Skeletal muscle tissue (tissue), 4 donors: ENCODE measurements around the gene DPEP2NB. TPM values are rescaled to one million over a fixed set of nuclear protein-coding genes. Genes with fewer than 3 reads are reported as not detected.
A peak's percentile ranks its signal among the peaks of the same experiment; 100 is the strongest.
"Not testable (repeated sequence)": the region's sequence is repeated elsewhere in the genome, so short reads cannot be mapped to it uniquely, and the experiment has no call there.

Source experiments
- H3K27ac ChIP-seq: one replicate; pipeline ENCODE4 v1.7.0; 2013; ENCODE audit warnings: mild to moderate bottlenecking, low read depth, low read length, inconsistent platforms
- H3K27me3 ChIP-seq, 3 donors: one replicate each; pipeline ENCODE4 v1.7.0; 2013; ENCODE audit warnings: low read length in 3 of 3; ENCODE audit not compliant: control insufficient read depth in 3 of 3, insufficient read depth in 3 of 3
- H3K36me3 ChIP-seq, 3 donors: one replicate each; pipeline ENCODE4 v1.7.0; 2013; ENCODE audit warnings: low read length in 3 of 3; ENCODE audit not compliant: control insufficient read depth in 3 of 3, insufficient read depth in 3 of 3
- H3K4me1 ChIP-seq, 3 donors: one replicate each; pipeline ENCODE4 v1.7.0; 2013; ENCODE audit warnings: low read length in 3 of 3, mild to moderate bottlenecking in 3 of 3; ENCODE audit not compliant: control insufficient read depth in 3 of 3, insufficient read depth in 3 of 3
- H3K4me3 ChIP-seq, 3 donors: one replicate each; pipeline ENCODE4 v1.7.0; 2013; ENCODE audit warnings: low read length in 3 of 3
- H3K9ac ChIP-seq, 3 donors: one replicate each; pipeline ENCODE4 v1.7.0; 2013; ENCODE audit warnings: low read length in 3 of 3, mild to moderate bottlenecking in 3 of 3, moderate library complexity in 2 of 3, low read depth in 1 of 3
- H3K9me3 ChIP-seq, 3 donors: one replicate each; pipeline ENCODE4 v1.7.0; 2013; ENCODE audit warnings: low read length in 3 of 3; ENCODE audit not compliant: control insufficient read depth in 3 of 3
- total RNA-seq: library from RNA; depleted of rRNA; stranded (reverse); fragments of >200 nt; gene quantifications from one replicate; pipeline ENCODE4 v1.2.3, GENCODE V29; 2014
- donor health status: Osteomylitis.

The DPEP2NB gene
- total RNA-seq, 1 donor from 2014 or later = not detected

DNA sequence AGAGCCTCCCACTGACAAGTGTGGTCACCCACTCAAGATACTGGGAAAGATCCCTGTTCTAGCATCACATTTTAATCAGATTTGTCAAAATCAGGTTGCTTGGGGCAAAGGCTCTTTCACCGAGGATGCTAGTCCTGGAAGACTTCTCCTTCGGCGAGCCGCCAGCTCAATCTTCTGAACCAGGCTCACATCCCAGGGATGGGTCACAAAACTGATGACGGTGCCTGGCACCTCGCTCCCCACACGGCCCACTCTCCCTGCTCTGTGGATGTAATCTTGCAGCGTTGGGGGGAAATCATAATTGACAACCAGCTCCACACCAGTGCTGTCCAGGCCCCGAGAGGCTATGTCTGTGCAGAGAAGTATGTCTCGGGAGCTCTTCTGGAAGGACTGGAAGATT is 5.8 kb upstream of the DPEP2NB start:
- Histone ChIP-seq H3K4me3 (peak overlapping the region; percentile 98 to 100 (median 99)), H3K27ac (no peak overlapping the region), H3K9ac (peak overlapping the region; percentile 17 to 99 (median 98))

DNA sequence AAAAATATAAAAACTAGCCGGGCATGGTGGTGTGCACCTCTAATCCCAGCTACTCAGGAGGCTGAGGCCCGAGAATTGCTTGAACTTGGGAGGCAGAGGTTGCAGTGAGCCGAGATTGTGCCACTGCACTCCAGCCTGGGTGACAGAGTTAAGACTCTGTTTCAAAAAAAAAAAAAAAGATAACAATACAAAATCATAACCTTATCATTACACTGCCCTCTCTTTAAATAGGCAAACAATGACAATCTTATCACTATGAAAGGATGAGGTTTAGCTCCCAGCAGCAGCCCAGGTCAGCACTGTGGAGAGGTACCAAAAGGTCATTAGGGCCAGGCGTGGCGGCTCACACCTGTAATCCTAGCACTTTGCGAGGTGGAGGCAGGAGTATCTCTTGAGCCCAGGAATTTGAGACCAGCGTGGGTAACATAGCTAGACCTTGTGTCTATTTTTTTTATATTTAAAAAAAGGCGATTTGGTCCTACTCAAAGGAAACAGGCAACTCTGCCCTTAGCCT is 3.5 kb upstream of the DPEP2NB start:
- H3K4me1 ChIP-seq = peaks cover 23 to 34% (median 25%) of the 10 kb centered on the region in 3 donors
- H3K9me3 ChIP-seq = no peaks in the 10 kb centered on the region
- no peak overlapping the region for H3K9ac ChIP-seq
- H3K27me3 ChIP-seq = no peaks in the 10 kb centered on the region
- H3K4me3 ChIP-seq = no peak overlapping the region
- H3K36me3 ChIP-seq = peaks cover 3 to 13% (median 8%) of the 10 kb centered on the region in 3 donors
- no peak overlapping the region for H3K27ac ChIP-seq

More for the DNA sequence above, 5.8 kb upstream of the DPEP2NB start:
- Histone ChIP-seq H3K36me3 (peaks cover 9 to 13% (median 12%) of the 10 kb centered on the region in 3 donors), H3K9me3 (no peaks in the 10 kb centered on the region), H3K4me1 (peaks cover 23 to 34% (median 30%) of the 10 kb centered on the region in 3 donors), H3K27me3 (no peaks in the 10 kb centered on the region)

DNA sequence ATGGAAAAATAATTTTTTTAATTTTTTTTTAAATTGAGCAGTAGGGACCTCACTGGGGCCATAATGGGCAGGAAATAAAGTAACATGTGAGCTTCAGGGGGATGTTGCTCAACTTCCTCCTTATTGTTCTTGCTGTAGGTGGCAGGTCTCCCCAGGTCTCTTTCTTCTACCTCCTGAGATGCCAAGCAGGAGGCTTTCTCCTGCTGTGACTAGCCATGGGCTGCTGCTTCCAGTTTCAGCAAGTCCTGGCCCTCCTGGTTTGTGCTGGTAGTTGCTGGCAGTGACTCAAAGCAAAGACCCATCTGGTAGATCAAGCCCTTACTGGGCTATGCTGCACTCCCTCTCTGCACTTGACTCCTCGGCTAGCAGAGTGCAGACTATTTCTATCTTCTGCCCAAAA is 2.3 kb downstream of the DPEP2NB start:
- Histone ChIP-seq H3K9ac (no peak overlapping the region), H3K27ac (no peak overlapping the region), H3K4me1 (peaks cover 3 to 7% (median 5%) of the 10 kb centered on the region in 3 donors), H3K9me3 (no peaks in the 10 kb centered on the region), H3K36me3 (no peaks in the 10 kb centered on the region), H3K4me3 (peak overlapping the region in 1 of 3 donors; percentile 7), H3K27me3 (no peaks in the 10 kb centered on the region)

DNA sequence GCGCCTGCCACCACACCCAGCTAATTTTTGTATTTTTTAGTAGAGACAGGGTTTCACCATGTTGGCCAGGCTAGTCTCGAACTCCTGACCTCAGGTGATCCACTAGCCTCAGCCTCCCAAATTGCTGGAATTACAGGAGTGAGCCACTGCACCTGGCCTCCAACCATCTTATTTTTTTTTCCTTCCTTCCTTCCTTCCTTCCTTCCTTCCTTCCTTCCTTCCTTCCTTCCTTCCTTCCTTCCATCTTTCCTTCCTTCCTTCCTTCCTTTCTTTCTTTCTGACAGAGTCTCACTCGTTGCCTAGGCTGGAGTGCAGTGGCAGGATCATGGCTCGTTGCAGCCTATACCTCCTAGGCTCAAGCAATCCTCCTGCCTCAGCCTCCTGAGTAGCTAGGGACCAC is 5.8 kb downstream of the DPEP2NB start:
- not testable (repeated sequence) for H3K27me3 ChIP-seq, H3K9me3 ChIP-seq, H3K4me1 ChIP-seq, H3K27ac ChIP-seq, H3K9ac ChIP-seq, H3K4me3 ChIP-seq, H3K36me3 ChIP-seq

DNA sequence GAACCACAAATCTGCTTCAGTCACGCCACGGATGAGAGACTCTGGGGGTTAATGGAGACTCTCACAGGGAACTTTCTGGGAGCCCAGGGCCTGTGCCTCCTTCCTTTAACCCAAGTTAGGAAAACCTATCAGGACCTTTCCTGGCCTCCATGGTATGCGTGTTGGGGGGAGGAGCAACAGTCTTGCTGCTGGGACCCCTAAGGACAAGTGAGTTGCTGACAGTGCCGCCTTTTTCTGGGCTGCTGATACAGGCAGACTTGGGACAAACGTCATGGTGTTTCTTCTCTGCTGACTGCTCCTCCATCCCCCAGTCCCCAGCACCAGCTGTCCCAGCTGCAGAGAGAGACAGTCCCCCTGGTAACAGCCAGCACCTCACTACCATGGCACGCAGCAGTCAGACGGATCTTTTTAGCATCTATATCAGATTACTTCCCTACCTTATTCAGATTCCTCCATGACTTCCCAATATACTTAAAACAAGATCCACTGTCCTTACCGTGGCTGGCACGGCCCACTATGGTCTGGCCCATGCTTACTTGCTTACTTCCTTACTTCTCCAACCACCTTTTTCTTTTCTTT is 6.5 kb downstream of the DPEP2NB start:
- Histone ChIP-seq H3K27me3 (no peaks in the 10 kb centered on the region), H3K4me1 (peaks cover 3 to 7% (median 5%) of the 10 kb centered on the region in 3 donors), H3K4me3 (no peak overlapping the region), H3K27ac (no peak overlapping the region), H3K9ac (no peak overlapping the region), H3K36me3 (no peaks in the 10 kb centered on the region), H3K9me3 (no peaks in the 10 kb centered on the region)

DNA sequence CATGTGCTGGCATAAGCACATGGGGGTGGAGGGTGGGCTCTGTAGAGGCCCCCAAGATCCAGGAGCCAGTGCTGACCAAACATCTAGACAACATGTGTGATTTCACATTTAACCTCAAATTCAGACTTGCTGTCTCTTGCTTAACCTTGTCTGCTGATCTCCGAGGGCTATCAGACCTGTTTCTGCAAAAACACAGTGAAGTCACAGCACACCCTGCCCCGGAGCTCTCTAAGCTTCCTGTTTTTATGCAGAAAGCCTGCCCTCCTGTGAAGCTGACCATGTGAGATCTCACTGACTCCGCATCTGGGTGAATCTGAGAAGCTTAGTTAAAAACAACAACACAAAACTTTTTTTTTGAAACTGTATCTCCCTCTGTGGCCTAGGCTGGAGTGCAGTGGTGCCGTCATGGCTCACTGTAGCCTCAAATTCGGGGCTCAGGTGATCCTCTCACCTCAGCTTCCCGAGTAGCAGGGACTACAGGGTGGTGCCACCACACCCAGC is 9.9 kb downstream of the DPEP2NB start:
- Histone ChIP-seq H3K9me3 (no peaks in the 10 kb centered on the region), H3K9ac (peak overlapping the region in 1 of 3 donors; percentile 33), H3K4me3 (no peak overlapping the region), H3K27ac (peak overlapping the region; percentile 58), H3K27me3 (no peaks in the 10 kb centered on the region), H3K36me3 (no peaks in the 10 kb centered on the region), H3K4me1 (peaks cover 0 to 5% (median 5%) of the 10 kb centered on the region in 3 donors)

DNA sequence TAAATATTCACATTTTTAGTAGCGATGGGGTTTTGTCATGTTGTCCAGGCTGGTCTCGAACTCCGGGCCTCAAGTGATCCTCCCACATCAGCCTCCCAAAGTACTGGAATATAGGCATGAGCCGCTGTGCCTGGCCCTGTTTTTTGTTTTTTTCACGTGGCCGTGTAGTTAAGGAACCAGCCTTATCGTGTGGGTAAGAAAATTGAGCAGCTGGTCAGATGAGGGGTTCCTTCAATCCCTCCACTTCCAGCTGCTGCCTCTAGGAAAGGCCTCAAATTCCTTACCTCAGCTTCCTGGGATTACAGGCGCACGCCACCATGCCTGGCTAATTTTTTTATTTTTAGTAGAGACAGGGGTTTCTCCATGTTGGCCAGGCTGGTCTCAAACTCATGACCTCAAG is 10.5 kb downstream of the DPEP2NB start:
- Histone ChIP-seq H3K4me1 (peaks cover 0 to 7% (median 7%) of the 10 kb centered on the region in 3 donors), H3K27ac (peak overlapping the region; percentile 58), H3K9ac (no peak overlapping the region), H3K4me3 (no peak overlapping the region), H3K9me3 (no peaks in the 10 kb centered on the region), H3K36me3 (no peaks in the 10 kb centered on the region), H3K27me3 (no peaks in the 10 kb centered on the region)

DNA sequence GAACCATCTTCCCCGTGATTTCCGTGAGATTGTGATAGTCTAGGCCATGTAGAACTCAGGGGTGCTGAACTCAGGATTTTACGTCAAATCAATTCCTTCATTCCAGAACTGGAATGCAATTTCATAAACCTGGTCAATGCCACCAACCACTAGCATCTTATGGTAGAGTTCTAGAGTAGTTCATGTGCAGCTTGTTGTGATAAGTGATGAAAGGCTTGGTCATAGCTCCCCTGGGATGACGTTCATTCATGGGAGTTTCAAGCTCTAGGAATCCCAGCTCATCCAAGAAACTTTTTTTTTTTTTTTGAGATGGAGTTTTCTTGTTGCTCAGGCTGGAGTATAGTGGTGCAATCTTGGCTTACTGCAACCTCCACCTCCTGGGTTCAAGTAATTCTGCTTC is 12.7 kb downstream of the DPEP2NB start:
- H3K27me3 ChIP-seq = no peaks in the 10 kb centered on the region
- H3K36me3 ChIP-seq = no peaks in the 10 kb centered on the region
- no peak overlapping the region for H3K27ac ChIP-seq
- H3K9me3 ChIP-seq = no peaks in the 10 kb centered on the region
- peaks cover 0 to 8% (median 4%) of the 10 kb centered on the region in 3 donors for H3K4me1 ChIP-seq
- no peak overlapping the region for H3K4me3 ChIP-seq
- no peak overlapping the region for H3K9ac ChIP-seq

DNA sequence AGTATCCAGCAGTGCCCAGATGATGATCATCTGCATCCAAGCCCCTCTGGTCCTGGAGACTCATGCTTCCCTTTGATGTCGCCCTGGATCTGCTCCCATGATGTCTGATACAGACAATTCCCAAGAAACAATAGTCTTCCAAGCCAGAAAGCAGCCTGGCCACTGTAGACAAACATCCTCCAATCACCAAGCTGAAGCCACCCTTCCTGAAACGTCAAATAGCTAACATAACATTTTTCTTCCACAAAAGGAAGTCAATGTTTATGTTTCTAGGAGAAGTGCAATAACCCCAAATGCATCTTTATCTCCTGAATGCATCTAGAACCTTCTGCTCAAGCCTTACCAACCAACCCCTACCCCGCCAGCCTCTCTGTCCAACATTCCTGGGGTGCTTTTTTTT is 15.3 kb downstream of the DPEP2NB start:
- peak overlapping the region; percentile 60 for H3K27ac ChIP-seq
- no peak overlapping the region for H3K4me3 ChIP-seq
- no peaks in the 10 kb centered on the region for H3K9me3 ChIP-seq
- no peak overlapping the region for H3K9ac ChIP-seq
- H3K36me3 ChIP-seq = no peaks in the 10 kb centered on the region
- H3K4me1 ChIP-seq = peaks cover 0 to 8% (median 4%) of the 10 kb centered on the region in 3 donors
- no peaks in the 10 kb centered on the region for H3K27me3 ChIP-seq

DNA sequence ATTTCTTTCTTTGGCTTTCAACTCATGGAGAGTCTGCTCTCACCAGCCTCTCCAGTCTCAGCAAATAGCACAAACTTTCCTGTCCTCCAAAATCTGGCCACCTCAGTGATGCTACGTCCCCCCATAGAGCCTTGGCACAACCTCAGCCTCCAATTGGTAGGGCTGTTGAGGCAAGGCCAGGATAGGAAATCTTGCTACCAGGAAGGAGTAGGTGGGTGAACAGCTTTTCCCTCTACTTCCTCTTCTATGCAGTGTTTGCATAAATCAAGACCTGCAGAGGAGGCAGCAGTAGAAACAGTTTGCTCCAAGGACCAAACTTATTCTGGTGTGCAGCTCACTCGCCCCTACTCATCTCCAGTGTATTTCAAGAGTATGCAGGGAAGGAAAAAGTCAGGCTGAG is 15.7 kb downstream of the DPEP2NB start:
- Histone ChIP-seq H3K27ac (peak overlapping the region; percentile 60), H3K4me3 (no peak overlapping the region), H3K9ac (no peak overlapping the region), H3K36me3 (no peaks in the 10 kb centered on the region), H3K9me3 (no peaks in the 10 kb centered on the region), H3K4me1 (peaks cover 0 to 8% (median 4%) of the 10 kb centered on the region in 3 donors), H3K27me3 (no peaks in the 10 kb centered on the region)
